Measurements from ENCODE around the gene GPS1.

Gene GPS1

DNA sequence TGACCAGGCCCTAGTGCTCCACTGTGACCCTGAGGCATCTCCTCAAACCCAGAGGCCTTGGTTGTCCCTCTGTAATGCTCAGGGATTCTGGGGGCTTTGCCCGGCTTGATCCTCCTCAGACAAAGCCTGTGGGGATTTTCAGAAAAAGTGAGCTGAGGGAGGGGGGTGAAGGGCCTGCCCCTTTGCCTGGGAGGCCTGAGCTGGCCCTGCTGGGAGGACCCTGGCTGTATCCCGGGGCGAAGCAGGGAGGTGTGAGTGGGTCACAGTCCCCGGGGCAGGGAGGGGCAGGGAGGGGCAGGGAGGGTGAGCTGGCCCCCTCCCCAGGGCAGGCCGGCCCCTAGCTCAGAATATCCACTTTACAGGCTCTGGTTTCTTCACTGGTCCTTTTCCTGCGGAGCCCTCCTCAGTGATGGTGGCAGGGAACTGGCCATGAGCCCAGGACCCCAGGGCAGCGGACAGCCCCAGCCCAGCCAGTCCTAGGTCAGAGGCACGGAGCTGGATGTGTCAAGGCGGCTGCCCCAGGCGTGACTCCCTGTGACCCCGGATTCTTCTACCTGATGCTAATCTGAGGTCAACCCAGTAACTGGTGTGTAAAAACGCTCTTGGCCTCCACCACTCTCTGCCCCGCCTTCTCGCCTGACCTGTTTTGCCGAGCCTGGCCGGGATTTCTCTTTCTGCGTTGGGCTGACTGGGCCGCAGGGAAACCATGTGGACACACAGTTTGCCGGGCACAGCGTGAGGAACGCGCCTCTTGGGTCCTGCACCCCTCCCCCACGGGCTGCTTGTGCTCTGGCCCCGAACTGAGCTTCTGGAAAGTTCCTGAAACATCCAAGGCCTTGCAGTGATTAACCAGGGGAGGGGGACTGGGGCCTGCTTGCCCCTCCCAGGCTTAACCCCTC lies 52.1 kb downstream of the GPS1 start:
- no peak for DNase-seq (ENCODE audit: low spot score)

GRCh38 chr17:82104797-82105416 lies 53.2 kb downstream of the GPS1 start:
- no peak for DNase-seq (ENCODE audit: low spot score)

GRCh38 chr17:82105417-82105881 lies 53.8 kb downstream of the GPS1 start:
- no peak for DNase-seq (ENCODE audit: low spot score)

DNA sequence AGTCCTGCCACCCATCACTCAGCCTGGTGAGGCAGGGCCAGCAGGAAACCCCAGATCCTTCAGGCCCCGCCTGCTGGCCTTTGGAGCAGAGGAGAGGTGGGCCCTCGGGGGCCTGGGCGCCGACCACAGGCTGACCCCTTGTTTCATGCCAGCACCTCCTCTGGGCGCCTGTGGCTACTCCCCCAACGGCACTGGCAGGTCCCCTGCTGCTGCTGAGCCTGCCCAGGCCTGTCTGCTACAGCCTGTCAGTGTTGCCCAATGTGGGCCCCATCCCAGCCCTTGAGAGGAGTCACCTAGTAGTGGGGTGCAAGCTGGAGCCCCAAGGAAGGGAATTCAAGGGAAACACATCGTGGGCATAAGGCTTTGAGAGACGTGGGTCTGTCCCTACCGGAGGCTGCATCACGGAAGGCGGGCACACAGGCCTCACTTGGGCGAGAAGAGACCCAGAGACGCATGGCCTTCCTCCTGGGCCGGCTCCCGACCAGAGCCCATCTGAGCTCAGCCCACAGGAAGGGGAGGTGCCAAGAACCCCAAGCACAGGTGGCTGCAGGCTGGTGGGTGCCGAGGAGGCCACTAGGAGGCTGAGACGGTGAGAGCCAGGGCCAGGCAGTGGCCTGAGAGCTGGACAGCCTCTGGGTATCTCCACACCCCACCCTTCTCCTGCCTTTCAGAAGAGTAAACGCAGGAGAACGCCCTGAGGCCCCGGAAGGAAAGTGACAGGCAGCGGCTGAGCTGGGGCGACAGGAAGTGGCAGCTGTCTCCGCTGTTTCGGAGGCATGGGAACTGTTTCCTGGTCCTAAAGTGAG lies 54.4 kb downstream of the GPS1 start:
- peak; percentile 88 for DNase-seq (ENCODE audit: low spot score)

GRCh38 chr17:82106688-82107305 lies 55.1 kb downstream of the GPS1 start:
- no peak for DNase-seq (ENCODE audit: low spot score)
